Stimulated activated CD8-positive, alpha-beta memory T cell treated with anti-CD3 and anti-CD28 coated beads, Interleukin-4, amount 100 ng/mL, for 24 hours (primary cell): ENCODE data around the gene TIMM50.
A peak's percentile ranks its signal among the peaks of the same experiment; 100 is the strongest.
"Not testable (repeated sequence)": the region's sequence is repeated elsewhere in the genome, so short reads cannot be mapped to it uniquely, and the experiment has no call there.

Experiments
- DNase-seq: peaks from one replicate; pipeline ENCODE4 v3.0.0-alpha.2; 2020; ENCODE audit warnings: low read depth

TIMM50 gene

DNA sequence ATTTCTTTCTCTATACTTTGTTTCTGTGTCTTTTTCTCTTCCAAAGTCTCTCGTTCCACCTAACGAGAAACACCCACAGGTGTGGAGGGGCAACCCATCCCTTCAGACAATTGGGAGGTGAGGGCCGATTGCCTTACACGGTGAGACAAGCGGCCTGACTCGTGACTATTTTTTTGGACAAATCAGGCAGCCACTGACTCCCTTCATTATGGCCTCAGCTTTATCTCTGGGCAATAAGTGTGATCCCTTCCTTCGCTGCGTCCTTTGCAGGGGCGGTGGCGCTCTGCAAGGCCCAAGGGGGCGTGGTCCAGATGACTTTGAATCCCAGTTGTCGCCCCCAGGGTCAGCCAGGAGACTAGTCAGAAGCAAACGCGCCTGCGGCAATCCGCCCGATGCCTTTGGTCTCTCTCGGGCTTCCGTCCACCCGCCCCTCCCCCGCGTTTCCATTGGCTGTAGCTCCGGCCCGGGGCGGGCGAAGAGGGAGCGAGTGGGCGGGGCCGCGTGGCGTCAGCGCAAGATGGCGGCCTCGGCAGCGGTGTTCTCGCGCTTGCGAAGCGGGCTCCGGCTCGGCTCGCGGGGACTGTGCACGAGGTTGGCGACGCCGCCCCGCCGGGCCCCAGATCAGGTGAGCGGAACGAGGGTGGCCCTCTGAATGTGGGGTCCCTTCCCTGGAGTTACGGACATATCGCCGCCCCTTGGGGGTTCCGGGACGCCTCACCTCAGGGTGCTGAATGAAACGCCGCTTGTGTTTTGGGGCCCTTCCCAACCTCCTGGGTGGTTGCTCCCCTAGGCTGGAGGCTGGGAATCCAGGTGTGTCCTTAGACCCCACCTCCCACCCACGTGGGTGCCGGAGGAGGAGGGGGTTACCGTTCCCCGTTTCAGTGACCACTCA is at the start of gene TIMM50:
TSS of gene TIMM50 (plus strand) at position 502 of the 892 bp plus-strand sequence. CDS start at position 518, 16 bp downstream.
- DNase-seq = peak; percentile 98

DNA sequence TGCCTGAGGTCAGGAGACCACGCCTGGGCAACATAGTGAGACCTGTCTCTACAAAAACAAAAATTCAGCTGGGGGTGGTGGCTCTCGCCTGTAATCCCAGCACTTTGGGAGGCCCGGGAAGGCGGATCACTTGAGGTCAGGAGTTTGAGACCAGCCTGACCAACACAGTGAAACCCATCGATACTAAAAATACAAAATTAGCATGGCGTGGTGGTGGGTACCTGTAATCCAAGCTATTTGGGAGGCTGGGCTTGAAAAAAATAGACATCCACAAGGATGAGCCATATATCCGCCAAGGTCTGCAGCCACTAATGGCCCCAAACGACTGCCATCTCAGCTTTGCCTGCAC is 48.0 kb upstream of the TIMM50 start:
- DNase-seq = no peak

DNA sequence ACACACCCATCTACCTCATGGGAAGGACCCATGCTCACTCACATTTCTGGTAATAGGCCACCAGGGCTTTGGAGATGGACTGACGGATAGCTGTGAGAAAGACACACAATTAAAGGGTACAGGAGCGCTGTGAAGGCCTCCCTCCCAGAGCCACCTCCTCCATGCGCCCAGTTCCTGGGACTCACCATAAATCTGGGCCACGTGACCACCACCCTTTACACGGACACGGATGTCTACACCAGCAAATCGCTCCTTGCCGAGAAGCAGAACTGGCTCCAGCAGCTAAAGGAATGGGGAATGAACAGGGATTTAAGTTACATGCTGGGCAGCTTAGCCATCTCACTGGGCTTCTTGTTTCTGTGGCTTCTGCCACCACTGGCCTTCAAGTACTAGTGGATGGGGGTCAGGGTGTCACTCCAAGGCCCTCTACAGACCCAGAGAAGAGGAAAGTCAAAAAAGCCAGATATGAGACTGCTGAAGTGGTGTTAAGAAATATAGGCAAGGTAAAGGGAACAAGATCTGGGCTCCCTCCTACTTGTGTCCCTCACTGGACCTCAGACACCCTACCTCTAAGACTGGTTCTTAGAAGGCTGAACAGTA is 47.1 kb upstream of the TIMM50 start:
- no peak for DNase-seq

DNA sequence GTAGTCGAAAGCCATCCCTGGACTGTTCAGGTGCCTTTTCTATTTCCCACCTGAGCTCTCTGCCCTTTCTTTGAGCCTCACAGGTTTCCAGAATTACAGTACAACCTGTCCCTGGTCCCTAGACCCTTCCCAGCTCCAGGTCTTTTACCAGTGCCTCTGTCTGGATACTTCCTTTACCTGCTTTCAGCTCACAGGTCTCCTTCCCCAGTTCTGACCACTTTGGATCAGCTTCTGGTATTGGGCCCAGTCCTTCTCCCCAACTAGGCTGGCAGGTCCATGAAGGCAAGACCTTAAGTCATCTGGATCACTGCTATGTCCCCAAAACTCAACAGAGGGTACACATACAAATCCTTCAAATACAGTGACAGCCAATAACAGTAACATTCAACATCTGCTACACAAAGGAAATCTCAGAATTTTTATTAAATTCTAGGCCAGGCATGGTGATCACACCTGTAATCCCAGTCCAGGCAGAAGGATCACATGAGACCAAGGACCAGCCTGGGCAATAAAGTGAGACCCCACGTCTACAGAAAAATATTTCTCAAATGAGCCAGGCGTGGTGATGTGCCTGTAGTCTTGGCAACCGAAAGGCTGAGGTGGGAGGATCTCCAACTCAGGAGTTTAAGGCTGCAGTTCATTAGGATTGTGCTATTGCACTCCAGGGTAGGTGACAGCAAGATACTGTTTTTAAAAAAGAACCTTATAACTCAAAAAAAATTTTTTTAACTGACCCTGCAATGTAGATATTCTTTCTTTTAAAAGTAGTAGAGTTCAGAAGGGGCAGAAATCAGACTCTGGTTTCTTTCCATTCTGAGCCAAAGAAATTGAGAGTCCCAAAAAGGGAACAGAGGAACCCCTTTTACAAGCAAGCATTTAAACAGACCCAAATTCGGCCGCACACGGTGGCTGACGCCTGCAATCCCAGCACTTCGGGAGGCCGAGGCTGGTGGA is 46.2 kb upstream of the TIMM50 start:
- no peak for DNase-seq

DNA sequence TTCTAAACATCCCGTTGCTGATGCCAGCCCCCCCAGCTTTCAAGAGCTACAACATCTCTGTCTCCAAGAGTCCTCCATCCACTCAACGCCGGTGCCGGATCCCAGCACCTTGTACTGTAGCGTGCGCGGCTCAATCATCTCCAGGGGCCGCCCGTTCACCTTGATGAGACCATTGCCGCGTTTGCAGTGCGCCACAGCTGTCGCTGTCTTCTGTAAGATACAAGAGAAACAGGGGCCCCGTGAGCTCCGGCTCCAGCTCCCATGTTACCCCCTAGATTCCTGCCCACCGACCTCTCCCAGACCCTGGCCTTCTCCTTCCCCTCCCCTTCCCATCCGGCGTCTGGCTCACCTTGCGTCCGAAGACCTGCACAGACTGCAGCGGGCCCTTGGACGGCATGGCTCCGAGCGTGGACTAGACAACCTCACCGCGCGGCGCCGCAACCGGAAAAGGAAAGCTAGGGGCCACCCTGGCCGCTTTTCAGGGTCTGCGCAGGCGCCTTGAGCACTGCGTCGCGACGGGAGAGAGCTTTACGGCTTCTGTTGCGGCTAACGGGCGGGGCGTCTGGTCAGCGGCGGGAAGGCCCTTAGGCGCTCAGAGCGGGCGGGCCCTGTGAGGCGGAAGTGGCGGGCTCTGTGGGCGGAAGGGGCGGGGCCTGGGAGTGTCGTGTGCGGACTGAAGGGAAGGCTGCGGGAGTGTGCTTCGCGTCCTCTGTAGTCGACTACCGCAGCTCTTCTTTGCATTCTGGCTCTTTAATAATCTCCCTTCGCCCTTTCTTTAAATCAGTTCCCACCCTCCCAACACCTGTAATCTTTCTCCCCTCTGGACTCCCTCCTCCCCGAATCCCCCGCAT is 44.9 kb upstream of the TIMM50 start, which contains the start of gene RPS16:
TSS of gene RPS16 (minus strand) at position 451 of the 851 bp plus-strand sequence. CDS start at position 397, 54 bp downstream.
- DNase-seq = peak; percentile 99

DNA sequence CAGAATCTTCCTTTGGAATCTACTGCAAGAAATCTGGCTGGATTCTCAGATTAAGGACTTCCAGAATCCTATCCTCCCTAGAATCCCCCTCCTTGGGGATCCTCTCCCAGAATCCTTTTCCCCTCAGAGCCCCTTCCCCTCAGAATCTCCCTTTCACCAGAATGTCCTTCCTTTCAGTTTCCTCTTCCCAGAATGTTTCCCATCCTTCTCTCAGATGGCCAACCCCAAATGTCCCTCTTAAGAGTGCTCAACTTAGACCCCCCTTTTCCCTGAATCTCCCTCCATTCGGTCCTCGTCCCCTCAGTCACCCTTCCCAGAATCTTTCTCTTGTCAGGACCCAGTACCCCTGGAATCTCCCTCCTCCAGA is 44.3 kb upstream of the TIMM50 start:
- no peak for DNase-seq

DNA sequence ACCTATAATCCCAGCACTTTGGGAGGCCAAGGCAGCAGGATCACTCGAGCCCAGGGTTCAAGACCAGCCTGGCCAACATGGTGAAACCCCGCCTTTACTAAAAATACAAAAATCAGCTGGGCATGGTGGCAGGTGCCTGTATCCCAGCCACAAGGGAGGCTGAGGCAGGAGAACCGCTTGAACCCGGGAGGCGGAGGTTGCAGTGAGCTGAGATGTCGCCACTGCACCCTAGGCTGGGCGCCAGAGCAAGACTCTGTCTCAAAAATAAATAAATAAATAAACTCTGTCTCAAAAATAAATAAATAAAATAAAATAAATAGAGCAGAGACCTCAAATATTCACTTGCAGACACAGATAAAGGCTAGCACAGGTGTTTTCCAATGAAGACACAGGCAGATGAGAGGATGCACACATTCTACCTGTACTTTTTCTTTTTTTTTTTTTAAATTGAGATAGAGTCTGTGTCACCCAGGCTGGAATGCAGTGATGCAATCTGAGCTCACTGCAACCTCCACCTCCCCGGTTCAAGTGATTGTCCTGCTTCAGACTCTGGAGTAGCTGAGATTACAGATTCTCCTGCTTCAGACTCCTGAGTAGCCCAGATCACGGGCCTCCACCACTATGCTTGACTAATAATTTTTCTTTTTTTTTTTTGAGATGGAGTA is 42.2 kb upstream of the TIMM50 start:
- no peak for DNase-seq

DNA sequence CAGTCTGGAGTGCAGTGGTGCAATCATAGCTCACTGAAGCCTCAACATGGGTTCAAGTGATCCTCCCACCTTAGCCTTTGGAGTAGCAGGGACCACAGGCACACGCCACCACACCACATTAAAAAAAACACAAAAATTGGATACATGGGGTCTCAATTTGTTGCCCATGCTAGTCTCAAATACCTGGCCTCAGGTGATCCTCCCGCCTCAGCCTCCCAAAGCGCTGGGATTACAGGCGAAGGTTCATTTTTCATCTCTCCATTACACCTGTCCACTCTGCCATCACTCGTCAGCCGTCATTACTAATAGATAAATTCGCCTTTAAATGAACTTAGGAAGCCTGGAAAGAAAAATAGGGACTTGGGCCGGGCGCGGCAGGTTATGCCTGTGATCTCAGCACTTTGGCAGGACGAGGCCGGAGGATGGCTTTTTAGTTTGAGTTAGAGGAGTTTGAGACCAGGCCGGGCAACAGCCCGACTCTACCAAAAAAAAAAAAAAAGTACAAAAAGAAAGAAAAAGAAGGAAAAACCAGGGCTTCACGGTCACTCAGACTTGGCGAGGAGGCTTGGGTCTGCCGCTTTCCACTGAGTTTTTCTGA is 35.9 kb upstream of the TIMM50 start:
- DNase-seq = no peak

DNA sequence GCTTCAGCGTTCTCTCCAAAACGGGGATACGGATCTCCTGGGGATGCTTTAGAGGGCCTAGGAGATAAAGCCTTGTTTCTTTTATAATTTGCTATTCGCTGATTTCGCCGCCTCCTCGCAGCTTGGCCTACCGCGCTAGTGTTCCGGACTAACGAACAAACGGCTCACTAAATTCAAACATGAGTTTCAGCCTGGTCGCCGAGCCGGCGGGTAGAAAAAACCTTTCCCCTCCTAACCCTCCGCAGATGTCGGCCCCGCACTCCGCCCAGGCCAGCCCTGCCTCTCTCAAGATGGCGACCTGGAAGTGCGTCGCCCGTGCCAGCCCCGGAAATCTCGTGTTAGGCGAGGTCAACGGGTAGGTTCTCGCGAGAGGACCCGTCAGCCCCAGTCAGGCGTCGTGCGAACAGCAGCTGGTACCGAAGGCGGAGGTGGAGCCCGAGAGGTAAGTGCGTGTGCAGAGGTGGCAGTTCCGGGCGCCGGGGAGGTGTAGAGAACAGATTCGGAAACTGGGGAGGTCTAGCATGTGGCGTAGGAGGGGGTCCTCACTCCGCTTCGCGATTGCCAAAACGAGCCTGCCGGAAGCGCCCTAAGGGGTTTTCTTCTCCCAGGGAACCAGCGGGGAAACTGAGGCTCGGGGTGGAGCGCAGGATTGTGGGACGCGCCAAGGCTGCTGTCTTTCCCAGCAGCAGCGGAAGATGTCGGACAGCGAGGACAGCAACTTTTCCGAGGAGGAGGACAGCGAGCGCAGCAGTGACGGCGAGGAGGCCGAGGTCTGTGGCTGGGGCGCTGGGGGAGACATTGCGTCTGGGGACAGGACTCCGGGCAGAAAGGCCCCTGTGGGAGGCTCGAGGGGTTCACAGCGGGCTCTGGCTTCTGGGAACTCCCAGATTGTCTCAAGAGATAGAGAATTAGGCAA is 35.2 kb upstream of the TIMM50 start, which contains the start of gene SUPT5H:
TSS of gene SUPT5H (plus strand) at position 387 of the 916 bp plus-strand sequence. CDS start at position 696, 309 bp downstream.
- peak; percentile 96 for DNase-seq

DNA sequence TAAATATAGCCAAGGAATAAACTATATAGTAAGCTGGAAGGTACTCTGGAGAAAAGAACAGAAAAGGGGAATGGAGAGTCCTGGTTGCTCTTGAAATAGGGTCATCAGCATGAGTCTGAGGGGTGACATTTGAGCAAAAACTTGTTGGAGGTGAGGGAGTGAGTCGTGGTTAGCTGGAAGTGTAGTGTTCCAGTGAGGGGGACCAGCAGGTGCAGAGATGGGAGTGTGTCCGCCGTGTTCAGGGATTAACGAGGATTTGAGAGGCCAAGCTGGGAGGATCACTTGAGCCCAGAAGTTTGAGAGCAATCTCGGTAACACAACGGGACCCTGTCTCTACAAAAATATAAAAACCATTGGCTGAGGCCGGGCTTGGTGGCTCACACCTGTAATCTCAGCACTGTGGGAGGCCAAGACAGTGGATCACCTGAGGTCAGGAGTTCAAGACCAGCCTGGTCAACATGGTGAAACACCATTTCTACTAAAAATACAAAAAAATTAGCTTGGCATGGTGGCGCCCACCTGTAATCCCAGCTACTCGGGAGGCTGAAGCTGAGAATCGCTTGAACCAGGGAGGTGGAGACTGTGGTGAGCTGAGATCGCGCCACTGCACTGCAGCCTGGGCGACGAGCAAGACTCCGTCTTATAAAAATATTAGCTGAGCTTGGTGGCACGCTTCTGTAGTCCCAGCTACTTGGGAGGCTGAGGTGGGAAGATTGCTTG is 34.1 kb upstream of the TIMM50 start:
- DNase-seq = no peak

DNA sequence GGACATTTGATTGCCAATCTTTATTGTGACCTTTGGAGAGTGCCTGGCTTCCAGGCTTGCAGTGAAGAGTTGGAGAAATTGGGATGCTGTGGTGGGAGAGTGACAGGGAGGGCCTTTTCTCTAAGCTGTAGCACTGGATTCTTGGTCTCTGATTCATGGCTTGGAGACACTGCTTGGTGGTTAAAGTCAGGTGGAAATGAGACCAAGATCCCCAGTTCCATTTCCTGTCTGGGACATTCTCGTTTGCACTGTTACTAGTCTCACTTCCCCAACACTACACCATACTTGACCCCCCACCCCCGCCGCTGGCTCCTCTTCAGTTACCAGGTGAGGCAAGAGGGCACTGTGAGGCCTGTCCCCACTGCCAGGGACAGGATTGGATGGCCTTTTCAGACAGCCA is 32.4 kb upstream of the TIMM50 start:
- DNase-seq = no peak

DNA sequence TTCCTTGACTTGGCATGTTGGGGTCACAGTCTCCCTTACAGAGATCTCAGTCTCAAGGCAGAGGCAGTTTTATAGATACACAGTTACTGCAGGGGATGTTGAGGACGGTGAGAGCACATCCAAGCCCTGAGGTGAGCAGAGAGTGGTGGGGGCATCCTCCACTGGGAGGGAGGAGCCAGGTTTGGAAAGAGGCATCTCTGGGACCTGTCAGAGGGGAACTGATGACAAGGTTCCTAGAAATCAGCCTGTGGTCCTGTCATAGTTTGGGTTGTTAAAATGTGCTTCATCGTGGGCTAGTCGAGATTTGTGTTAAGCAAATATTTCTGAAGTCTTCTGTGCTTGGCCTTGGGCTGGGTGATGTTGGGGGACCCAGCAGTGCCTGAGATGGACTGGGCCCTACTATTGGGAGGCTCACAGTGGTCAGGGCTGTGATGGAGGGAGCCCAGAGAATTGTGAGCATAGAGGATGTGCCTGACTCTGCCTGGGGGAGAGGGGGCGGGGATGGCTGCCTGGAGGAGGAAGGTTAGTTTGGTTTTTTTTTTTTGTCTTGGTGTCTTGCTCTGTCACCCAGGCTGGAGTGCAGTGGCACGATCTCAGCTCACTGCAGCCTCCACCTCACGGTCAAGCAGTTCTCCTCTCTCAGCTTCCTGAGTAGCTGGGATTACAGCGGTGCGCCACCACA is 31.4 kb upstream of the TIMM50 start:
- DNase-seq = no peak

DNA sequence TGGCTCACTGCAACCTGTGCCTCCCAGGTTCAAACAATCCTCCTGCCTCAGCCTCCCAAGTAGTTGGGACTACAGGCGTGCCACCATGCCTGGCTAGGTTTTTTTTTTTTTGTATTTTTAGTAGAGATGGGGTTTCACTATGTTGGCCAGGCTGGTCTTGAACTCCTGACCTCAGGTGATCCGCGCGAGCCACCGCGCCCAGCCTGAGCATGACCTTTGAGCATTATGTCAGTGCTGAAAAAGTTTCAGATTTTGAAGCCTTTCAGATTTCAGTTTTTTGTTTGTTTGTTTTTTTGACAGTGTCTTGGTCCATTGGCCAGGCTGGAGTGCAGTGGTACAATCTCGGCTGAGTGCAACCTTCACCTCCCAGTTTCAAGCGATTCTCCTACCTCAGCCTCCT is 29.4 kb upstream of the TIMM50 start:
- not testable (repeated sequence) for DNase-seq

DNA sequence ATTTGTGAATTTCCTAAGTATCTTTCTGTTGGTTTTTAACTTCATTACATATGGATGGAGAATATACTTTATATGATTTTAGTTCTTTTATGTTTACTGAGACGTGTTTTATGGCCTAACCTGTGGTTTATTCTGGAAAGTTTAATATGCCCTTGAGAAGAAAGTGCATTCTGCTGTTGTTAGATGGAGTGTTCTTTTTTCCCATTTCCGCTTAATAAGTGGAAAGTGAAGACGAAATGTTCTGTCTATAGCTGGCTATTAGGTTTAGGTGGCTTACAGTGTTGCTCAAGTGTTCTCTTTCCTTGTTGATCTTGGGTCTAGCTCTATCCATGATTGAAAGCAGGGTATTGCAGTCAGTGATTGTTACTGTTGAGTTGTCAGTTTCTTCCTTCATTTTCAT is 17.2 kb upstream of the TIMM50 start:
- no peak for DNase-seq

DNA sequence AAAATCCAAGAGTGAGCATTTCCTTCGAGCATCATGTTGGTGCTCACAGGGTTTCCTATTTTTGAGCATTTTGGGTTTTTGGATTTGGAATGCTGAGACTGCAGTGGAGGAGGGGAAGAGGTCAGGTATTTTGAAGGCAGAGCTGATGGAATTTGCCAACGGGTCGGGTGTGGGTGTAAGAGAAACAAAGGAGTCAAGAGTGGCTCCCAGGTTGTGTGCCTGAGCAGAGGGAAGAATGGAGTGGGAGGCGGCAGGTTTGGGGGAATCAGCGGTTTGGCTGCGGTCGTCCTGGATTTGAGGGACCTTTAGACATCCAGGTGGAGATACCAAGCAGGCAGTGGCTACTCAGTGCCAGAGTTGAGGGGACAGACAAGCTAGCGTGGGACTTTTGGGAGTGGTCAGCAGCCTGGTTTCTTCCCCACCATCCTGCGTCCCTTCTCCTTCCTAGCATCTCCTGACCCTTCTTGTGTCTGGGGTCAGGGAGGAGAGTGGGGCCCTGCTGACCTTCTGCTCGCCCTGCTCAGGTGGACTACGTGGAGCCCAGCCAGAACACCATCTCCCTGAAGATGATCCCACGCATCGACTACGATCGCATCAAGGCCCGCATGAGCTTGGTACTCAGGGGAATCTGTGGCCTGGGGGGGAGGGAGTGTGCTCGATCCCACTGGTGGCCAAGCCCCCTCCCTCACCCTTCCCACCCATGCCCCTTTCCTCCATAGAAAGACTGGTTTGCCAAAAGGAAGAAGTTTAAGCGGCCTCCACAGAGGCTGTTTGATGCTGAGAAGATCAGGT is 14.5 kb upstream of the TIMM50 start:
- DNase-seq = no peak

DNA sequence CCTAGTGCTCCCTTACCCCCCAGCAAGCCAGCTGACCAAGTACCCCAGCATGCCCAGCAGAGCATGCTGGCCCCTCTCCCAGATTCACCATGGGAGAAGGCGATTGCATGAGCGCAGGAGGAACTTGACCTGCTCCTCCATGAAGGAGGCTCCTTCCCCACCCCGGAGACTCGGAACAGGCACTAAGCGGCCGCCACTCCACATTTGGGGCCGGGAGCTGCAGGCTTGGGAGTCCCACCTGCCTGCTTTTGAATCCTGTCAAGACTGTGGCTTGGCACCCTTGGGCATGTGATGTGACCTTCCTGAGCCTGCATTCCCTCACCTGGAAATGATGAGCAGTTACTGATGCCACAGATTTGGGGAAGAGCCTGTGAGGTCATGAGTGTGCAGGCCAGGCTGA is 12.7 kb upstream of the TIMM50 start:
- DNase-seq = no peak

DNA sequence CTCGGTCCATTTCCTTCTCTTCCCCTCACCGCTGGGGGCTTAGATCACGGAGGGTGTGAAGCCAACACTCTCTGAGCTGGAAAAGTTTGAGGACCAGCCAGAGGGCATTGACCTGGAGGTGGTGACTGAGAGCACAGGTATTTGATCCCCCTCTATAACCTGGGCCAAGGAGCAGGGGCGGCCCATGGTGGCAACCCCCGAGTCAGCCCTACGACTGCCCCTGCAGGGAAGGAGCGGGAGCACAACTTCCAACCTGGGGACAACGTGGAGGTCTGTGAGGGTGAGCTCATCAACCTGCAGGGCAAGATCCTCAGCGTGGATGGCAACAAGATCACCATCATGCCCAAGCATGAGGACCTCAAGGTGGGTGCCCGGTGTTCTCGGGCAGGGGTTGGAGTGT is 11.6 kb upstream of the TIMM50 start:
- DNase-seq = no peak
